Measurements from ENCODE around the gene PKNOX2.

The PKNOX2 gene

DNA sequence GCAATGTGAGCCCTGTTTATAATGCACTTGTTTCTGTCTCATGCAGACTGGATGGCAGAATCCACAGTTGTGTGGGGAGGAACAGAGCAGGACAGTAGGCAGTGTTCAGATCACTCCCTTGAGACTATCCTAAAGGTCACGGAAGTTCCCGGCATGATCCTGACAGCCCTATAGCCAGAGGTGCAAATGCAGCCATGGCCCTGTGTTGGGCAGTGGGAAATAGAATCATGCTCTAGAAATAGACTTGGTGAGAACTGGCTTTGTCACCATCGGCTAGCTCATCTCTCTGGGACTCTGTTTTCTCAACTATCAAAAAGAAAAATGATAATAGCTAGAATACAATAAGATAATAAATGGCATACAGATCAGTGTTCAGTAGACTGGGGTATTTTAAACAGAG, 208.4 kb downstream of the PKNOX2 start:
- peaks cover 70 to 96% of the 10 kb centered on the region in 2 donors for H3K27me3 Mint-ChIP-seq
- ATAC-seq (replicated peaks), result no peak
- peaks cover 0 to 4% of the 10 kb centered on the region in 2 donors for H3K4me1 Mint-ChIP-seq (ENCODE audit: low read depth in 2 of 2)
- H3K4me3 Mint-ChIP-seq, result no peak overlapping the region
- no peak overlapping the region for H3K27ac Mint-ChIP-seq
- no peaks in the 10 kb centered on the region for H3K36me3 Mint-ChIP-seq (ENCODE audit: insufficient read depth)
- DNase-seq, result no peak
- H3K9me3 Mint-ChIP-seq, result no peaks in the 10 kb centered on the region

GRCh38 chr11:125373426-125374391, 209.2 kb downstream of the PKNOX2 start:
- Mint-ChIP-seq H3K27ac (no peak overlapping the region), H3K9me3 (no peaks in the 10 kb centered on the region), H3K36me3 (ENCODE audit: insufficient read depth) (no peaks in the 10 kb centered on the region), H3K27me3 (peaks cover 74 to 97% of the 10 kb centered on the region in 2 donors), H3K4me3 (no peak overlapping the region), H3K4me1 (ENCODE audit: low read depth in 2 of 2) (peaks cover 0 to 4% of the 10 kb centered on the region in 2 donors)
- no peak for ATAC-seq (replicated peaks)
- DNase-seq, result no peak

DNA sequence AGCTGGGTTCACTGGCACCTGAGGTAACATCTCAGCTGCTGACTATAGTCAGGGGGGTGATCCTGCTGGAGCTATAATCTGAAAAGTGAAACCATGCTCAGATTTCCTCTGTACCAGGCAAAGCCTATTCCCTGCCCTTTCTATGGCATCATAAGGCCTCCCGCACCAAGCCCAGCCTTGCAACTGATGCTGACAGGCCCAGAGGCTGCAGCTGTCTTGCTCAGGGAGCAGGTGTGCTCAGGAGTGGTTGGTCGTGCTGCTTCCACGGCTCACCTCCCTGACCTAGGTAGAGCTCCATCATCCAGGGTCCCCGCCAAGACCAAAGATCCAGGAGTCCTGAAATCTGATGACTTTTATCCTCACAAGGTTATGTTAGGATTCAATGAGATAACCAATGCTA, 209.8 kb downstream of the PKNOX2 start:
- no peak for ATAC-seq (replicated peaks)
- Mint-ChIP-seq H3K9me3 (no peaks in the 10 kb centered on the region), H3K36me3 (ENCODE audit: insufficient read depth) (peaks cover under 1% of the 10 kb centered on the region), H3K27me3 (peaks cover 80 to 99% of the 10 kb centered on the region in 2 donors), H3K4me3 (no peak overlapping the region), H3K4me1 (ENCODE audit: low read depth in 2 of 2) (peaks cover 0 to 4% of the 10 kb centered on the region in 2 donors), H3K27ac (no peak overlapping the region)
- DNase-seq, result no peak

DNA sequence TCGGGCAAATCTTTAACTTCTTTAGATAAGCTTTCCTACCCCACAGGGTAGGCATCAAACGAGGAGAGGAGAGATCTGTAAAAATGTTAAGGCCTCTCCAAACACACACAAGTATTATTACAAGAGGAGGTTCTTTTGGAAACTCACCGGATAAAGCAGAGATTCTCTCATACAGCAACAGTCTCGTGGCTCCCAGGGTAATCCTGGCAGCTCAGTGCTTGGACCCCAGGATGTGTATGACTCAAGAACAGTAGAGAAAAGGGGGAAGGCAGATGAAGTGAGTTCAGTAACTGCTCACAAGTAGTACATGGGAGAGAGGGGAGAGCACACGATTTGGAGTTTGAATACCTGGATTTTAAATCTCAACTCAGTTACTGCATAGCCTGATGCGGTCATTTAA, 210.6 kb downstream of the PKNOX2 start:
- peaks cover 0 to 4% of the 10 kb centered on the region in 2 donors for H3K4me1 Mint-ChIP-seq (ENCODE audit: low read depth in 2 of 2)
- no peak overlapping the region for H3K4me3 Mint-ChIP-seq
- peaks cover 2% of the 10 kb centered on the region for H3K36me3 Mint-ChIP-seq (ENCODE audit: insufficient read depth)
- H3K9me3 Mint-ChIP-seq, result no peaks in the 10 kb centered on the region
- H3K27ac Mint-ChIP-seq, result no peak overlapping the region
- DNase-seq (no peak), ATAC-seq (replicated peaks) (no peak)
- peaks cover 85 to 99% of the 10 kb centered on the region in 2 donors for H3K27me3 Mint-ChIP-seq

DNA sequence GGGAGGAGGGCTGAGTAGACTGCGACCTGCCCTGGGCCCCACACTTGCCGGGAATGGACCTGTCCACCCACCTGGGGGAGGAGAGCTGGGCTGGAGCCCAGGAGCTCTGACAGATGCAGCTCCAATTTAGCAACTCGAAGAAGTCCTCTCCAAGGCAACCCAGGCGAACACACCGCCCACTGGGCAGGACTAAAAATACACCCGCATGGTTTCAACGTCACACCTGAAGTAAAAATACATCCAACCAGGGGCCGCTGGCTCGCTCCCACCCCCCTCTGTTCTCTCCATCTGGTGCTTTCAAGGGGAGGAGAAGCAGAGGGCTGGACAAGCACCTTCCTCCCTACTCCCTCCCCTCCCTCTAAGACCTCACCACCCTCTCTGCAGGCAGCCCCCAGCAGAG, 211.6 kb downstream of the PKNOX2 start:
- ATAC-seq (replicated peaks) (no peak), DNase-seq (no peak)
- no peak overlapping the region for H3K27ac Mint-ChIP-seq
- no peaks in the 10 kb centered on the region for H3K9me3 Mint-ChIP-seq
- H3K4me1 Mint-ChIP-seq (ENCODE audit: low read depth in 2 of 2), result peaks cover 0 to 4% of the 10 kb centered on the region in 2 donors
- H3K36me3 Mint-ChIP-seq (ENCODE audit: insufficient read depth), result peaks cover 2% of the 10 kb centered on the region
- H3K27me3 Mint-ChIP-seq, result peaks cover 85 to 99% of the 10 kb centered on the region in 2 donors
- H3K4me3 Mint-ChIP-seq, result no peak overlapping the region

DNA sequence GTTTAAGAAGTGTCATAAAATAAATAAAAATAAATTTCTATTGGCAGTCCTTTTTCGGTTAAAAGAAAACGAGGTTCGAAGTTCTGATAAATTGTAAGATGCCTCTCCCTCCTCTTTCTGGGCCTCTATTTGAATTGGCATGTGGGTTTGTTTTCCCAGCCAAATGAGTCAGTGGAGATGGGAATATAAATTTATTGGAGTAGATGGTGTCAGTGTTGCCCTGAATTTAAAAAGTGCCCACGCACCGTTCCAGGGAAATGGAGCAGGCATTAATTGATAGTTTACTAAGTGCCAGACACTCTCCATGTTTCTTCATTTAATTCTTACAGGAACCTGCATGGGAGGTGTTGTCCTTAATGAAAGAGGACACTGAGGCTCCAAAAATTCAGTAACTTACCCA, 212.3 kb downstream of the PKNOX2 start:
- Mint-ChIP-seq H3K4me1 (ENCODE audit: low read depth in 2 of 2) (peaks cover 0 to 2% of the 10 kb centered on the region in 2 donors), H3K9me3 (no peaks in the 10 kb centered on the region), H3K36me3 (ENCODE audit: insufficient read depth) (peaks cover 2% of the 10 kb centered on the region), H3K4me3 (no peak overlapping the region), H3K27ac (no peak overlapping the region), H3K27me3 (peaks cover 85 to 99% of the 10 kb centered on the region in 2 donors)
- ATAC-seq (replicated peaks), result no peak
- DNase-seq, result no peak

DNA sequence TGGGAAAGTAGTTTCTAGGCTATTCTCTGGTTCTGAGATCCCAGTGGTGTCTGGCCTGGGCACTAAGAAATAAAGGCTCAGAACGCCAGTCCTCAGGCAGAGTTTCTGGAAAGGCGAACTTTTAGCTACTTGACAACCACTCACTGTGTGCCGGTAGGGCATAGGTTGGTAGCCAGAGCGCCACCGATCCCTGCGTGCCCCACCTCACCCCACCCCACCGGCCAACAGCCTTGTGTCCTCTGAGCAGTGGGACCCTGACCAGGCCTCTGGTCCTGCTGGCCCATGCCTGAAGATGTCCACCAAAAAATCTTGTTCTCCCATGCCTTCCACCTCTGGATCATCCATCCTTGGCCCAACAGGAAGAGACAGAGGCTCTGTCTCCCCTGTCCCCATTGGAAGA, 213.5 kb downstream of the PKNOX2 start:
- Mint-ChIP-seq H3K36me3 (ENCODE audit: insufficient read depth) (peaks cover 2% of the 10 kb centered on the region), H3K27me3 (peaks cover 79 to 98% of the 10 kb centered on the region in 2 donors), H3K4me1 (ENCODE audit: low read depth in 2 of 2) (peaks cover 0 to 2% of the 10 kb centered on the region in 2 donors), H3K4me3 (no peak overlapping the region), H3K27ac (no peak overlapping the region), H3K9me3 (no peaks in the 10 kb centered on the region)
- ATAC-seq (replicated peaks) (no peak), DNase-seq (no peak)

GRCh38 chr11:125378571-125378970, 214.0 kb downstream of the PKNOX2 start:
- Mint-ChIP-seq H3K27ac (no peak overlapping the region), H3K9me3 (no peaks in the 10 kb centered on the region), H3K36me3 (ENCODE audit: insufficient read depth) (peaks cover 2% of the 10 kb centered on the region), H3K4me1 (ENCODE audit: low read depth in 2 of 2) (peaks cover 0 to 2% of the 10 kb centered on the region in 2 donors), H3K4me3 (no peak overlapping the region), H3K27me3 (peaks cover 75 to 96% of the 10 kb centered on the region in 2 donors)
- DNase-seq (no peak), ATAC-seq (replicated peaks) (no peak)

DNA sequence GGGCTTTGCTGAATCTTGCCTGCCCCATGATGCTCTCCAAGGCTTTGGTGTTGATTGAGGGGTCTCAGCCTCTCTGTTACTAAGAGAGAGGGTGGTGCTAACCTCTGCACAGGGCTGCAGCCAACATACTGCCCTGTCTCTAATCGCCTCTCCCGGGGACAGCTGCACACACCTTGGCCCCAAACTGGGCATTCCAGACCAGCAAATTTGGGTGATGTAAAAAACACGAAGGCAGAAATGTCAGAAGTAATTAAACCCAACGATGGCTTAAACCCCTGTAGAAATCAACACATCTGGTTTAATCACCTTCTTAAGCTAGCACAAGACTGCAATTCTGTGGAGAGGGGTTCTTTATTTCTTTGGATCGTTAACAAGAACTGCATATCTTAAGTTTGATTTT, 215.0 kb downstream of the PKNOX2 start:
- Mint-ChIP-seq H3K4me3 (no peak overlapping the region), H3K4me1 (ENCODE audit: low read depth in 2 of 2) (peaks cover 0 to 2% of the 10 kb centered on the region in 2 donors), H3K27me3 (peaks cover 75 to 96% of the 10 kb centered on the region in 2 donors), H3K9me3 (no peaks in the 10 kb centered on the region), H3K36me3 (ENCODE audit: insufficient read depth) (peaks cover 2% of the 10 kb centered on the region), H3K27ac (no peak overlapping the region)
- no peak for DNase-seq
- ATAC-seq (replicated peaks), result no peak

GRCh38 chr11:125379981-125380380, 215.4 kb downstream of the PKNOX2 start:
- Mint-ChIP-seq H3K27me3 (peaks cover 74 to 97% of the 10 kb centered on the region in 2 donors), H3K36me3 (ENCODE audit: insufficient read depth) (peaks cover 2% of the 10 kb centered on the region), H3K4me1 (ENCODE audit: low read depth in 2 of 2) (peaks cover 0 to 2% of the 10 kb centered on the region in 2 donors), H3K4me3 (no peak overlapping the region), H3K27ac (no peak overlapping the region), H3K9me3 (no peaks in the 10 kb centered on the region)
- ATAC-seq (replicated peaks) (no peak), DNase-seq (no peak)

GRCh38 chr11:125380756-125381445, 216.3 kb downstream of the PKNOX2 start:
- H3K9me3 Mint-ChIP-seq, result no peaks in the 10 kb centered on the region
- DNase-seq (no peak), ATAC-seq (replicated peaks) (no peak)
- H3K36me3 Mint-ChIP-seq (ENCODE audit: insufficient read depth), result peaks cover 2% of the 10 kb centered on the region
- no peak overlapping the region for H3K27ac Mint-ChIP-seq
- H3K4me3 Mint-ChIP-seq, result no peak overlapping the region
- H3K27me3 Mint-ChIP-seq, result peaks cover 71 to 97% of the 10 kb centered on the region in 2 donors
- H3K4me1 Mint-ChIP-seq (ENCODE audit: low read depth in 2 of 2), result peaks cover 0 to under 1% of the 10 kb centered on the region in 2 donors

- peaks cover 2% of the 10 kb centered on the region for H3K36me3 Mint-ChIP-seq (ENCODE audit: insufficient read depth)
- H3K9me3 Mint-ChIP-seq, result no peaks in the 10 kb centered on the region
- no peak for ATAC-seq (replicated peaks)
- no peaks in the 10 kb centered on the region for H3K4me1 Mint-ChIP-seq (ENCODE audit: low read depth in 2 of 2)
- H3K27me3 Mint-ChIP-seq, result peaks cover 67 to 94% of the 10 kb centered on the region in 2 donors
- no peak overlapping the region for H3K4me3 Mint-ChIP-seq
- H3K27ac Mint-ChIP-seq, result no peak overlapping the region
- no peak for DNase-seq
These were observed 217.0 kb downstream of the PKNOX2 start for GRCh38 chr11:125381499-125382044.

- ATAC-seq (replicated peaks) (no peak), DNase-seq (no peak)
- Mint-ChIP-seq H3K4me1 (ENCODE audit: low read depth in 2 of 2) (no peaks in the 10 kb centered on the region), H3K27ac (no peak overlapping the region), H3K27me3 (peaks cover 60 to 86% of the 10 kb centered on the region in 2 donors), H3K4me3 (no peak overlapping the region), H3K36me3 (ENCODE audit: insufficient read depth) (peaks cover 2% of the 10 kb centered on the region), H3K9me3 (no peaks in the 10 kb centered on the region)
These were observed 217.8 kb downstream of the PKNOX2 start for GRCh38 chr11:125382314-125382791.
